Head of caudate nucleus (tissue), 42 donors: ENCODE measurements around the gene POM121C.
"Not testable (repeated sequence)": the region's sequence is repeated elsewhere in the genome, so short reads cannot be mapped to it uniquely, and the experiment has no call there.

Experiments
- DNase-seq, 42 donors: peaks; one replicate each; pipeline versions ENCODE4 v3.0.0 to v3.0.0-alpha.2; 2020 to 2021; ENCODE audit warnings: mixed read lengths in 7 of 42
- intact Hi-C: fragments of 100-400 bp; cut with DNase I; formaldehyde crosslinking; loops from one replicate; pipeline ENCODE4 v1.15.0; 2022

Gene POM121C

GRCh38 chr7:75403455-75404443, 82.3 kb downstream of the POM121C start:
- DNase-seq, intact Hi-C loops: not testable (repeated sequence)

GRCh38 chr7:75400575-75400974, 85.5 kb downstream of the POM121C start:
- DNase-seq, intact Hi-C loops: not testable (repeated sequence)

- intact Hi-C loops, DNase-seq: not testable (repeated sequence)
These were observed 87.1 kb downstream of the POM121C start for GRCh38 chr7:75398771-75399700.

- intact Hi-C loops, DNase-seq: not testable (repeated sequence)
These were observed 88.2 kb downstream of the POM121C start for GRCh38 chr7:75397865-75398264.

GRCh38 chr7:75395329-75395728, 90.8 kb downstream of the POM121C start, which contains the start of gene TRIM73:
Gene TRIM73 (plus strand): TSS chr7:75395629. CDS start chr7:75398934, 3,305 bp downstream.
- intact Hi-C loops, DNase-seq: not testable (repeated sequence)

GRCh38 chr7:75393194-75393593, 92.9 kb downstream of the POM121C start:
- DNase-seq, intact Hi-C loops: not testable (repeated sequence)

GRCh38 chr7:75374519-75375317, 111.4 kb downstream of the POM121C start:
- DNase-seq, intact Hi-C loops: not testable (repeated sequence)

GRCh38 chr7:75374144-75374518, 112.0 kb downstream of the POM121C start:
- intact Hi-C loops, DNase-seq: not testable (repeated sequence)

GRCh38 chr7:75367313-75367712, 118.8 kb downstream of the POM121C start:
- intact Hi-C loops, DNase-seq: not testable (repeated sequence)
